Right lobe of liver (tissue), 6 donors: ENCODE measurements around the gene VPS18. TPM values are rescaled to one million over a fixed set of nuclear protein-coding genes. Genes with fewer than 3 reads are reported as not detected.

Experiments used
- ATAC-seq, 4 donors: fragments of 200-7000 bp; cut with Tn5 transposase; one replicate each; pipeline ENCODE4 v1.9.1; 2020; ENCODE audit warnings: mild to moderate bottlenecking in 4 of 4, moderate library complexity in 4 of 4
- DNase-seq, 3 donors: peaks; one replicate each; pipeline ENCODE4 v3.0.0-alpha.2; 2020
- H3K27ac ChIP-seq, 3 donors: fragments of 200-600 bp; one replicate each; pipeline ENCODE4 v1.8.0; 2022
- H3K27me3 ChIP-seq, 2 donors: fragments of 200-600 bp; one replicate each; pipeline ENCODE4 v1.8.0; 2022
- H3K36me3 ChIP-seq, 4 donors: fragments of 200-600 bp; sonication (generic) in 1 of 4; one replicate each; pipeline versions ENCODE4 v1.5.1 to v1.8.0; 2017 to 2022; ENCODE audit warnings: control low read depth in 1 of 4
- H3K4me1 ChIP-seq, 4 donors: fragments of 200-600 bp; sonication (generic) in 1 of 4; one replicate each; pipeline versions ENCODE4 v1.5.1 to v1.8.0; 2017 to 2022; ENCODE audit warnings: control low read depth in 1 of 4
- H3K4me3 ChIP-seq, 3 donors: fragments of 200-600 bp; one replicate each; pipeline ENCODE4 v1.8.0; 2022
- H3K9me3 ChIP-seq, 4 donors: fragments of 200-600 bp; sonication (generic) in 1 of 4; one replicate each; pipeline versions ENCODE4 v1.5.1 to v1.8.0; 2017 to 2022; ENCODE audit warnings: control low read depth in 1 of 4
- CTCF ChIP-seq, 4 donors: fragments of 200-600 bp in 3 of 4; fragments of 450-650 bp in 1 of 4; IDR thresholded peaks; one replicate each; pipeline versions ENCODE4 v1.5.1 to v1.8.0; 2016 to 2022; ENCODE audit warnings: antibody characterized with exemption in 4 of 4, mild to moderate bottlenecking in 2 of 4
- POLR2A ChIP-seq: fragments of 450-650 bp; IDR thresholded peaks from one replicate; pipeline ENCODE4 v1.6.1; 2017; ENCODE audit warnings: antibody characterized with exemption, mild to moderate bottlenecking
- WGBS: methylation state at CpG from one replicate; pipeline ENCODE4 v1.1.6; 2018; ENCODE audit warnings: low coverage, low lambda C conversion rate; ENCODE audit not compliant: insufficient coverage; ENCODE audit errors: missing lambda C conversion rate; 5-methylcytosine and 5-hydroxymethylcytosine counted together
- intact Hi-C, 2 donors: fragments of 100-400 bp; cut with DNase I; formaldehyde crosslinking; loops; one replicate each; pipeline versions ENCODE4 v1.11.2 to v1.14.1; 2022
- total RNA-seq, 6 experiments: library from RNA; depleted of rRNA in 2 of 6; stranded (reverse); fragments of >200 nt in 2 of 6; fragmentation: NEBNext Ultra II Directional in 3 of 6; extraction: Animal tissue kit (Norgen Biotek cat#: 25700) in 3 of 6; gene quantifications; one replicate each; pipeline versions ENCODE4 v1.1.0 to v1.2.4, GENCODE V29; 2016 to 2023
- donor health status: DM: no; HTN: yes; CAD: no.
- donor health status: DM: no; HTN: no; CAD: no.
- donor health status: DM: no; HTN: no; CAD: no.
- donor health status: DM: no; HTN: yes; CAD: no.
- donor health status: DM: no; HTN: yes; CAD: no.

VPS18 gene
- total RNA-seq, 6 experiments from 2014 or later = 8.4 to 24.7 (median 12.9) TPM

GRCh38 chr15:40937762-40938535 is 43.7 kb downstream of the VPS18 start:
- intact Hi-C loops = no loop called here
- H3K36me3 ChIP-seq = no peaks in the 10 kb centered on the region
- H3K4me3 ChIP-seq = no peak overlapping the region
- H3K4me1 ChIP-seq = peaks cover 0 to 30% (median 14%) of the 10 kb centered on the region in 4 donors
- peak; percentile 49 to 62 (median 61) for ATAC-seq
- no peaks in the 10 kb centered on the region for H3K27me3 ChIP-seq
- peak in 1 of 3 donors; percentile 72 for DNase-seq
- H3K27ac ChIP-seq = no peak overlapping the region
- H3K9me3 ChIP-seq = no peaks in the 10 kb centered on the region
- TF ChIP-seq POLR2A (no peak), CTCF (IDR thresholded peaks at IDR 0.05) (peak; percentile 51 to 60 (median 58))
- WGBS = 21% methylated on average over 5 of the region's 19 CpGs

DNA sequence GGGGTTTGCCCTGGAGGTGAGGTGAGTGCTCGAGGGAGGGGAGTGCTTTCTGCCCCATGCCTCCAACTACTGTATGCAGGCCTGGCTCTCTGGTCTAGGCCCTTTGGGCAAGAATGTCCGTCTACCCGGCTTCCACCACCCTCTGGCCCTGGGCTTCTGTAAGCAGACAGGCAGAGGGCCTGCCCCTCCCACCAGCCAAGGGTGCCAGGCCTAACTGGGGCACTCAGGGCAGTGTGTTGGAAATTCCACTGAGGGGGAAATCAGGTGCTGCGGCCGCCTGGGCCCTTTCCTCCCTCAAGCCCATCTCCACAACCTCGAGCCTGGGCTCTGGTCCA is 44.3 kb downstream of the VPS18 start:
- DNase-seq (no peak), ATAC-seq (no peak)
- TF ChIP-seq POLR2A (no peak), CTCF (IDR thresholded peaks at IDR 0.05) (no peak)
- intact Hi-C loops = no loop called here
- Histone ChIP-seq H3K36me3 (no peaks in the 10 kb centered on the region), H3K9me3 (no peaks in the 10 kb centered on the region), H3K4me3 (no peak overlapping the region), H3K27me3 (no peaks in the 10 kb centered on the region), H3K27ac (no peak overlapping the region), H3K4me1 (peaks cover 0 to 30% (median 14%) of the 10 kb centered on the region in 4 donors)
- WGBS = 82% methylated on average over 2 of the region's 6 CpGs

DNA sequence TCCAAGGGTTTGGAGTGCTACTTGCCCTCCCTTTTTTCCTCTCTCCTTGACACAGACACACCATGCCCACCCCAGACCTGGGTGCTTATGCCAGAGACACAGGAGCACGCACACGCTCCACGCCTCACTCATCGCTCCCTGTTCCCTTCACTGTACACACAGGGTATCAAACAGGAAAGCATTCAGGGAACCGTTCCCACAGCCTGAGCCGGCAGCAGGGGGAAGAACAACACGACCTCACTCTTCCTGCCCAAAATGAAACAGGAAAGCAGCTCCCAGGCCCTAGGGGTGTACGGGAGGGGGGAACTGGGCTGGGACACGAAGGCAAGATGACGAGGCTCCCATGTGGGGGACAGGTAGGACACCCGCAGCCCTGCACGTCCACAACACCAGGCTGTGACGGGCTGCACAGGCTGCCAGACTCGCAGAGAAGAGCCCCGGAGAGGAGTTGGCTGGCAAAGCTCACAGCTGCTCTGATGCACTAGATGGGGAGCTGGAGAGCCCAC is 46.1 kb downstream of the VPS18 start:
- no peak overlapping the region for H3K4me3 ChIP-seq
- H3K4me1 ChIP-seq = peaks cover 0 to 37% (median 15%) of the 10 kb centered on the region in 4 donors
- H3K27me3 ChIP-seq = no peaks in the 10 kb centered on the region
- DNase-seq (peak in 1 of 3 donors; percentile 71), ATAC-seq (peak; percentile 0 to 31 (median 19))
- intact Hi-C loops = no loop called here
- 85% methylated on average over 4 of the region's 15 CpGs for WGBS
- no peaks in the 10 kb centered on the region for H3K9me3 ChIP-seq
- TF ChIP-seq CTCF (IDR thresholded peaks at IDR 0.05) (no peak), POLR2A (no peak)
- peak overlapping the region; percentile 23 to 78 (median 66) for H3K27ac ChIP-seq
- H3K36me3 ChIP-seq = no peaks in the 10 kb centered on the region

GRCh38 chr15:40941068-40941527 is 46.8 kb downstream of the VPS18 start:
- 11% methylated on average over 3 of the region's 7 CpGs for WGBS
- Histone ChIP-seq H3K4me1 (peaks cover 0 to 37% (median 15%) of the 10 kb centered on the region in 4 donors), H3K4me3 (peak overlapping the region; percentile 42 to 57 (median 49))

More at GRCh38 chr15:40941068-40941527, 46.8 kb downstream of the VPS18 start:
- Histone ChIP-seq H3K9me3 (no peaks in the 10 kb centered on the region), H3K36me3 (no peaks in the 10 kb centered on the region), H3K27me3 (no peaks in the 10 kb centered on the region), H3K27ac (peak overlapping the region; percentile 23 to 78 (median 66))
- no peak for DNase-seq
- peak in 1 of 4 donors; percentile 6 for ATAC-seq
- TF ChIP-seq POLR2A (no peak), CTCF (IDR thresholded peaks at IDR 0.05) (no peak)
- intact Hi-C loops = no loop called here
